Mesothelial cell of epicardium (in vitro differentiated cells): ENCODE measurements around the gene TAOK3. TPM values are rescaled to one million over a fixed set of nuclear protein-coding genes. Genes with fewer than 3 reads are reported as not detected.
"Not testable (repeated sequence)": the region's sequence is repeated elsewhere in the genome, so short reads cannot be mapped to it uniquely, and the experiment has no call there.

ENCODE experiments used
- DNase-seq, 2 experiments: peaks; one replicate each; pipeline ENCODE4 v3.0.0; 2021; ENCODE audit warnings: low spot score in 2 of 2; ENCODE audit not compliant: unreplicated experiment in 2 of 2
- H3K27ac Mint-ChIP-seq: 2 replicates; pipeline ENCODE4 v1.8.0; 2021; ENCODE audit warnings: mixed read lengths
- H3K27me3 Mint-ChIP-seq: 2 replicates; pipeline ENCODE4 v1.8.0; 2021; ENCODE audit warnings: low read depth, mixed read lengths
- H3K36me3 Mint-ChIP-seq: 2 replicates; pipeline ENCODE4 v1.8.0; 2021; ENCODE audit warnings: mixed read lengths
- H3K4me1 Mint-ChIP-seq: 2 replicates; pipeline ENCODE4 v1.8.0; 2021; ENCODE audit warnings: mixed read lengths
- H3K4me3 Mint-ChIP-seq: 2 replicates; pipeline ENCODE4 v1.8.0; 2021; ENCODE audit warnings: mild to moderate bottlenecking, moderate library complexity, mixed read lengths
- H3K9me3 Mint-ChIP-seq: 2 replicates; pipeline ENCODE4 v1.8.0; 2021; ENCODE audit warnings: mixed read lengths
- total RNA-seq: library from RNA; stranded (reverse); gene quantifications from 3 replicates; pipeline ENCODE4 v1.2.1, GENCODE V29; 2021
- TF ChIP-seq, protein P1 (sequence below): fragments of 200-600 bp; sonication (generic); IDR thresholded peaks from one replicate; pipeline ENCODE4 v1.5.0; 2021; ENCODE audit warnings: antibody characterized with exemption; ENCODE audit not compliant: unreplicated experiment

TAOK3 gene
- total RNA-seq, 1 donor from 2014 or later, result 27.7 TPM

GRCh38 chr12:118354903-118355302, 17.8 kb downstream of the TAOK3 start:
- H3K4me1 Mint-ChIP-seq, result peaks cover 16% of the 10 kb centered on the region
- no peak overlapping the region for H3K4me3 Mint-ChIP-seq
- H3K9me3 Mint-ChIP-seq, result peaks cover 11% of the 10 kb centered on the region
- no peak overlapping the region for H3K27ac Mint-ChIP-seq
- TF ChIP-seq, protein P1, sequence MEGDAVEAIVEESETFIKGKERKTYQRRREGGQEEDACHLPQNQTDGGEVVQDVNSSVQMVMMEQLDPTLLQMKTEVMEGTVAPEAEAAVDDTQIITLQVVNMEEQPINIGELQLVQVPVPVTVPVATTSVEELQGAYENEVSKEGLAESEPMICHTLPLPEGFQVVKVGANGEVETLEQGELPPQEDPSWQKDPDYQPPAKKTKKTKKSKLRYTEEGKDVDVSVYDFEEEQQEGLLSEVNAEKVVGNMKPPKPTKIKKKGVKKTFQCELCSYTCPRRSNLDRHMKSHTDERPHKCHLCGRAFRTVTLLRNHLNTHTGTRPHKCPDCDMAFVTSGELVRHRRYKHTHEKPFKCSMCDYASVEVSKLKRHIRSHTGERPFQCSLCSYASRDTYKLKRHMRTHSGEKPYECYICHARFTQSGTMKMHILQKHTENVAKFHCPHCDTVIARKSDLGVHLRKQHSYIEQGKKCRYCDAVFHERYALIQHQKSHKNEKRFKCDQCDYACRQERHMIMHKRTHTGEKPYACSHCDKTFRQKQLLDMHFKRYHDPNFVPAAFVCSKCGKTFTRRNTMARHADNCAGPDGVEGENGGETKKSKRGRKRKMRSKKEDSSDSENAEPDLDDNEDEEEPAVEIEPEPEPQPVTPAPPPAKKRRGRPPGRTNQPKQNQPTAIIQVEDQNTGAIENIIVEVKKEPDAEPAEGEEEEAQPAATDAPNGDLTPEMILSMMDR, result no peak
- H3K27me3 Mint-ChIP-seq, result no peaks in the 10 kb centered on the region
- no peak for DNase-seq
- no peaks in the 10 kb centered on the region for H3K36me3 Mint-ChIP-seq

GRCh38 chr12:118354503-118354902, 18.2 kb downstream of the TAOK3 start:
- H3K4me3 Mint-ChIP-seq, H3K36me3 Mint-ChIP-seq, H3K27ac Mint-ChIP-seq, DNase-seq, H3K27me3 Mint-ChIP-seq: not testable (repeated sequence)
- Mint-ChIP-seq H3K4me1 (peaks cover 16% of the 10 kb centered on the region), H3K9me3 (peaks cover 11% of the 10 kb centered on the region)

GRCh38 chr12:118353721-118354120, 19.0 kb downstream of the TAOK3 start:
- H3K4me1 Mint-ChIP-seq, result peaks cover 13% of the 10 kb centered on the region
- no peaks in the 10 kb centered on the region for H3K27me3 Mint-ChIP-seq
- H3K4me3 Mint-ChIP-seq, result no peak overlapping the region
- TF ChIP-seq, protein P1, result no peak
- no peak overlapping the region for H3K27ac Mint-ChIP-seq
- H3K9me3 Mint-ChIP-seq, result peaks cover 11% of the 10 kb centered on the region
- DNase-seq, result no peak
- no peaks in the 10 kb centered on the region for H3K36me3 Mint-ChIP-seq

- Mint-ChIP-seq H3K4me1 (peaks cover 6% of the 10 kb centered on the region), H3K36me3 (no peaks in the 10 kb centered on the region), H3K4me3 (no peak overlapping the region), H3K27me3 (no peaks in the 10 kb centered on the region), H3K9me3 (peaks cover 11% of the 10 kb centered on the region), H3K27ac (no peak overlapping the region)
- DNase-seq, result no peak
- TF ChIP-seq, protein P1, result no peak
These were observed 21.7 kb downstream of the TAOK3 start for GRCh38 chr12:118350908-118351559.

GRCh38 chr12:118347916-118348315, 24.8 kb downstream of the TAOK3 start:
- Mint-ChIP-seq H3K27me3 (no peaks in the 10 kb centered on the region), H3K4me1 (peaks cover 9% of the 10 kb centered on the region), H3K36me3 (no peaks in the 10 kb centered on the region), H3K9me3 (no peaks in the 10 kb centered on the region), H3K4me3 (no peak overlapping the region), H3K27ac (no peak overlapping the region)
- no peak for DNase-seq
- TF ChIP-seq, protein P1, result no peak

GRCh38 chr12:118346895-118347294, 25.8 kb downstream of the TAOK3 start:
- no peaks in the 10 kb centered on the region for H3K27me3 Mint-ChIP-seq

More at GRCh38 chr12:118346895-118347294, 25.8 kb downstream of the TAOK3 start:
- H3K4me1 Mint-ChIP-seq, result peaks cover 9% of the 10 kb centered on the region
- H3K4me3 Mint-ChIP-seq, result no peak overlapping the region
- no peaks in the 10 kb centered on the region for H3K9me3 Mint-ChIP-seq
- DNase-seq, result no peak
- TF ChIP-seq, protein P1, result no peak
- no peaks in the 10 kb centered on the region for H3K36me3 Mint-ChIP-seq
- H3K27ac Mint-ChIP-seq, result no peak overlapping the region
